ENCODE data around the gene C2orf69.

DNA sequence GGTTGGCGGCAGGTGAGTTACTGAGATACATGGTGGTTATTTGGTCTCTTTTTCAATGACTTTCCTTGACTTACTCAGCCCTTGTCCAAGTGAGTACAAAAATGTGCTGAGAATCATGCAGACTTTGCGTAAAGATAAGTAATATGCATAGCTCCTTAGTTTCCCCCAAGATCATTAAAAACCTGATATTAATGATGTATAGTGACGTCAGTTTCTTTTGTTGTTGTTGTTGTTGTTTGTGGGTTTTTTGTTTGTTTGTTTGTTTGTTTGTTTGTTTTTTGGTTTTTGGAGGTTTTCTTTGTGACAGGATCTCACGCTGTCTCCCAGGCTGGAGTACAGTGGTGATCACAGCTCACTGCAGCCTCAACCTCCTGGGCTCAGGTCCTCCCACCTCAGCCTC is 45.2 kb upstream of the C2orf69 start:
- no peak for TF ChIP-seq EP300 (IDR thresholded peaks at IDR 0.05; ENCODE audit: low read depth)
- TF ChIP-seq, protein P1, sequence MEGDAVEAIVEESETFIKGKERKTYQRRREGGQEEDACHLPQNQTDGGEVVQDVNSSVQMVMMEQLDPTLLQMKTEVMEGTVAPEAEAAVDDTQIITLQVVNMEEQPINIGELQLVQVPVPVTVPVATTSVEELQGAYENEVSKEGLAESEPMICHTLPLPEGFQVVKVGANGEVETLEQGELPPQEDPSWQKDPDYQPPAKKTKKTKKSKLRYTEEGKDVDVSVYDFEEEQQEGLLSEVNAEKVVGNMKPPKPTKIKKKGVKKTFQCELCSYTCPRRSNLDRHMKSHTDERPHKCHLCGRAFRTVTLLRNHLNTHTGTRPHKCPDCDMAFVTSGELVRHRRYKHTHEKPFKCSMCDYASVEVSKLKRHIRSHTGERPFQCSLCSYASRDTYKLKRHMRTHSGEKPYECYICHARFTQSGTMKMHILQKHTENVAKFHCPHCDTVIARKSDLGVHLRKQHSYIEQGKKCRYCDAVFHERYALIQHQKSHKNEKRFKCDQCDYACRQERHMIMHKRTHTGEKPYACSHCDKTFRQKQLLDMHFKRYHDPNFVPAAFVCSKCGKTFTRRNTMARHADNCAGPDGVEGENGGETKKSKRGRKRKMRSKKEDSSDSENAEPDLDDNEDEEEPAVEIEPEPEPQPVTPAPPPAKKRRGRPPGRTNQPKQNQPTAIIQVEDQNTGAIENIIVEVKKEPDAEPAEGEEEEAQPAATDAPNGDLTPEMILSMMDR (IDR thresholded peaks at IDR 0.05): no peak

Data from transverse colon (tissue), 3 donors.